ENCODE data around the gene RNF5. TPM values are rescaled to one million over a fixed set of nuclear protein-coding genes. Genes with fewer than 3 reads are reported as not detected.

The RNF5 gene
- total and polyA plus RNA-seq, 2 donors (not counting 1 experiment from before 2014, with no cell fraction given), result 25.5 to 40.7 TPM

DNA sequence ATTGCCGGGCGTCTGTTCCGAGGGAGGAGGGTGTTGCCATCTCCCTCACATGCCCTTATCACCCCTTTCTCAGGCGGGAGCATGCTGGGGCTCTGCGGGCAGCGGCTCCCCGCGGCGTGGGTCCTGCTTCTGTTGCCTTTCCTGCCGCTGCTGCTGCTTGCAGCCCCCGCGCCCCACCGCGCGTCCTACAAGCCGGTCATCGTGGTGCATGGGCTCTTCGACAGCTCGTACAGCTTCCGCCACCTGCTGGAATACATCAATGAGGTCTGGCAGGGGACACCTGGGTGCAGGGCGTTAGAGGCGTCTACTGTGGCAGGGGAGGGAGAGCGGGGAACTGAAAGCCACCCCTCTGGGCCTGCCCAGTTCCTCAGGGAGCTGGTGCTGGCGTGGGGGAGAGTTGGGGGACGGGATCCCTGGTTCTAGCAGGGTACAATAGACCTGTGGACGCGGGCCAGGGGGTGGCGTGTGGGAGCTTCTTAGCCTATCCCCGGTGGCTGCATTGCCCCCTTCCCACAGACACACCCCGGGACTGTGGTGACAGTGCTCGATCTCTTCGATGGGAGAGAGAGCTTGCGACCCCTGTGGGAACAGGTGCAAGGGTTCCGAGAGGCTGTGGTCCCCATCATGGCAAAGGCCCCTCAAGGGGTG lies 23.6 kb upstream of the RNF5 start:
- Histone ChIP-seq H2AFZ (ENCODE audit: insufficient read depth, low read depth, low read length, poor library complexity, severe bottlenecking) (peak overlapping the region; percentile 81), H3K27me3 (replicated peaks in 1 of 4; ENCODE audit: control extremely low read depth in 1 of 4, control insufficient read depth in 3 of 4, insufficient read depth in 4 of 4, low read length in 3 of 4) (peaks cover 0 to 46% (median 15%) of the 10 kb centered on the region in 4 experiments), H3K9me3 (ENCODE audit: control extremely low read depth in 1 of 3, control insufficient read depth in 2 of 3, insufficient read depth in 1 of 3, low read length in 2 of 3) (peaks cover 0 to 4% (median 0%) of the 10 kb centered on the region in 3 donors), H3K36me3 (replicated peaks in 1 of 2; ENCODE audit: control extremely low read depth in 1 of 2, control insufficient read depth in 1 of 2, extremely low read depth in 1 of 2, insufficient read depth in 2 of 2, low read length in 1 of 2) (no peaks in the 10 kb centered on the region), H3K4me1 (ENCODE audit: control insufficient read depth in 2 of 2, insufficient read depth in 2 of 2, low read length in 2 of 2) (peaks cover 19 to 27% of the 10 kb centered on the region in 2 donors), H3K4me3 (ENCODE audit: control extremely low read depth in 1 of 5, extremely low read depth in 1 of 5, insufficient read depth in 1 of 5, low read depth in 2 of 5, low read length in 4 of 5) (peak overlapping the region; percentile 59 to 75 (median 68)), H4K20me1 (ENCODE audit: control insufficient read depth, insufficient read depth, low read length, poor library complexity, severe bottlenecking) (no peaks in the 10 kb centered on the region), H3K27ac (ENCODE audit: low read length in 2 of 2) (no peak overlapping the region), H3K79me2 (ENCODE audit: control insufficient read depth, insufficient read depth, low read length) (no peaks in the 10 kb centered on the region), H3K4me2 (replicated peaks; ENCODE audit: low read depth, low read length, poor library complexity, severe bottlenecking) (peak overlapping the region; percentile 89), H3K9ac (ENCODE audit: low read length) (peak overlapping the region; percentile 69)
- TF ChIP-seq, protein P1, sequence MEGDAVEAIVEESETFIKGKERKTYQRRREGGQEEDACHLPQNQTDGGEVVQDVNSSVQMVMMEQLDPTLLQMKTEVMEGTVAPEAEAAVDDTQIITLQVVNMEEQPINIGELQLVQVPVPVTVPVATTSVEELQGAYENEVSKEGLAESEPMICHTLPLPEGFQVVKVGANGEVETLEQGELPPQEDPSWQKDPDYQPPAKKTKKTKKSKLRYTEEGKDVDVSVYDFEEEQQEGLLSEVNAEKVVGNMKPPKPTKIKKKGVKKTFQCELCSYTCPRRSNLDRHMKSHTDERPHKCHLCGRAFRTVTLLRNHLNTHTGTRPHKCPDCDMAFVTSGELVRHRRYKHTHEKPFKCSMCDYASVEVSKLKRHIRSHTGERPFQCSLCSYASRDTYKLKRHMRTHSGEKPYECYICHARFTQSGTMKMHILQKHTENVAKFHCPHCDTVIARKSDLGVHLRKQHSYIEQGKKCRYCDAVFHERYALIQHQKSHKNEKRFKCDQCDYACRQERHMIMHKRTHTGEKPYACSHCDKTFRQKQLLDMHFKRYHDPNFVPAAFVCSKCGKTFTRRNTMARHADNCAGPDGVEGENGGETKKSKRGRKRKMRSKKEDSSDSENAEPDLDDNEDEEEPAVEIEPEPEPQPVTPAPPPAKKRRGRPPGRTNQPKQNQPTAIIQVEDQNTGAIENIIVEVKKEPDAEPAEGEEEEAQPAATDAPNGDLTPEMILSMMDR (IDR thresholded peaks at IDR 0.05), result peak; percentile 64
- no peak for TF ChIP-seq EZH2 (IDR thresholded peaks at IDR 0.05; ENCODE audit: borderline replicate concordance, insufficient read depth, low read depth, low read length, poor library complexity, severe bottlenecking)
- POLR2A ChIA-PET, result interaction anchor here (1.0 to 1.3 kb wide), 2 partner anchors 23 to 35 kb away, joined by 3 to 6 read pairs; partner anchors contain the start of gene PBX2
- peaks cover 44% of the 10 kb centered on the region for H3K4me1 Mint-ChIP-seq
- CTCF ChIA-PET, result interaction anchor here (0.6 to 1.3 kb wide), 10 partner anchors 21 to 713 kb away, joined by 3 to 11 read pairs (median 4); partner anchors contain the start of genes AGPAT1, FKBPL and GPSM3
- WGBS (ENCODE audit: insufficient coverage), result 2% methylated on average over 23 of the region's 34 CpGs
- no peaks in the 10 kb centered on the region for H3K9me3 Mint-ChIP-seq (ENCODE audit: insufficient read depth)
- intact Hi-C loops (cut with micrococcal nuclease), result loop anchor here (1.0 to 10.0 kb wide), 7 partner anchors 24 to 608 kb away; partner anchors contain the start of genes ATP6V1G2, FKBPL, NFKBIL1 and RNF5
- peak overlapping the region; percentile 99 for H3K4me3 Mint-ChIP-seq
- DNase-seq (peak; percentile 86), ATAC-seq (ENCODE audit: low read depth) (peak; percentile 87)
- peaks cover 30% of the 10 kb centered on the region for H3K27me3 Mint-ChIP-seq
- H3K27ac Mint-ChIP-seq, result peak overlapping the region; percentile 58

DNA sequence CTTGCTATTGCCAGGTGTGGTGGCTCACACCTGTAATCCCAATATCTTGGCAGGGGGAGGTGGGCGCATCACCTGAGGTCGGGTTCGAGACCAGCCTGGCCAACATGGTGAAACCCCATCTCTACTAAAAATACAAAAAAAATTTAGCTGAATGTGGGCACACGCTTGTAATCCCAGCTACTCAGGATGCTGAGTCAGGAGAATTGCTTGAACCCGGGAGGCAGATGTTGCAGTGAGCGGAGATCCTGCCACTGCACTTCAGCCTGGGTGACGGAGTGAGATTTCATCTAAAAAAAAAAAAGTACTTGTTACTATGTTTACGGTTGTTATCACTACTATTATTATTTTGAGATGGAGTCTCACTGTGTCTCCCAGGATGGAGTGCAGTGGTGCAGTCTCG lies 21.3 kb upstream of the RNF5 start:
- no peaks in the 10 kb centered on the region for H3K36me3 ChIP-seq (replicated peaks in 1 of 2; ENCODE audit: control extremely low read depth in 1 of 2, control insufficient read depth in 1 of 2, extremely low read depth in 1 of 2, insufficient read depth in 2 of 2, low read length in 1 of 2)
- H2AFZ ChIP-seq (ENCODE audit: insufficient read depth, low read depth, low read length, poor library complexity, severe bottlenecking), result no peak overlapping the region
- no peak overlapping the region for H3K27ac ChIP-seq (ENCODE audit: low read length in 2 of 2)
- ChIA-PET POLR2A (no interaction called here), CTCF (no interaction called here)
- H3K4me3 ChIP-seq (ENCODE audit: control extremely low read depth in 1 of 5, extremely low read depth in 1 of 5, insufficient read depth in 1 of 5, low read depth in 2 of 5, low read length in 4 of 5), result no peak overlapping the region
- Mint-ChIP-seq H3K4me1 (peaks cover 30% of the 10 kb centered on the region), H3K27me3 (peaks cover 14% of the 10 kb centered on the region), H3K27ac (no peak overlapping the region), H3K9me3 (ENCODE audit: insufficient read depth) (no peaks in the 10 kb centered on the region), H3K4me3 (no peak overlapping the region)
- H3K27me3 ChIP-seq (replicated peaks in 1 of 4; ENCODE audit: control extremely low read depth in 1 of 4, control insufficient read depth in 3 of 4, insufficient read depth in 4 of 4, low read length in 3 of 4), result peaks cover 0 to 26% (median 5%) of the 10 kb centered on the region in 4 experiments
- TF ChIP-seq, protein P1 (IDR thresholded peaks at IDR 0.05), result no peak
- intact Hi-C loops (cut with micrococcal nuclease), result loop anchor here (10.0 kb wide), 1 partner anchor 112 kb away; no protein-coding TSS in a partner anchor
- no peak overlapping the region for H3K9ac ChIP-seq (ENCODE audit: low read length)
- H3K9me3 ChIP-seq (ENCODE audit: control extremely low read depth in 1 of 3, control insufficient read depth in 2 of 3, insufficient read depth in 1 of 3, low read length in 2 of 3), result no peaks in the 10 kb centered on the region
- no peak for DNase-seq
- peaks cover 17 to 27% of the 10 kb centered on the region in 2 donors for H3K4me1 ChIP-seq (ENCODE audit: control insufficient read depth in 2 of 2, insufficient read depth in 2 of 2, low read length in 2 of 2)
- 93% methylated on average over 4 of the region's 9 CpGs for WGBS (ENCODE audit: insufficient coverage)
- H4K20me1 ChIP-seq (ENCODE audit: control insufficient read depth, insufficient read depth, low read length, poor library complexity, severe bottlenecking), result no peaks in the 10 kb centered on the region
- H3K79me2 ChIP-seq (ENCODE audit: control insufficient read depth, insufficient read depth, low read length), result no peaks in the 10 kb centered on the region
- no peak overlapping the region for H3K4me2 ChIP-seq (replicated peaks; ENCODE audit: low read depth, low read length, poor library complexity, severe bottlenecking)
- ATAC-seq (ENCODE audit: low read depth), result no peak

All from B cell (primary cell).